ENCODE results near the gene IGFL1.

DNA sequence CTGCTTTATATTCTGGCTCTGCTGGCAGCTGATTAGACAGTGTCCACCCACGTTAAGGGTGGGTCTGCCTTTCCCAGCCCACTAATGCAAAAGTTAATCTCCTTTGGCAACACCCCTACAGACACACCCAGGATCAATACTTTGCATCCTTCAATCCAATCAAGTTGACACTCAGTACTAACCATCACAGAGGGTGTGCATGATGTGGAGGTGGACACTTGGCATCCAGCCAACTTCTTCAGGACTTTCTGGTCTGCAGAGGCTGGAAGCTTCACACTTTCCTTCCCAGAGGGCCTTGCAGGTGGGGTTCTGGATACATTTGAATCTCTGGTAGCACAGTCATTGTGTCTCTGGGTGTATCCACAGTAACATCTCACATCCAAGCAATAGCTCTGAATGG is 18.9 kb upstream of the IGFL1 start:
- TF ChIP-seq EZH2 (IDR thresholded peaks at IDR 0.05; ENCODE audit: insufficient read depth, low read length), result no peak
- TF ChIP-seq, protein P1, sequence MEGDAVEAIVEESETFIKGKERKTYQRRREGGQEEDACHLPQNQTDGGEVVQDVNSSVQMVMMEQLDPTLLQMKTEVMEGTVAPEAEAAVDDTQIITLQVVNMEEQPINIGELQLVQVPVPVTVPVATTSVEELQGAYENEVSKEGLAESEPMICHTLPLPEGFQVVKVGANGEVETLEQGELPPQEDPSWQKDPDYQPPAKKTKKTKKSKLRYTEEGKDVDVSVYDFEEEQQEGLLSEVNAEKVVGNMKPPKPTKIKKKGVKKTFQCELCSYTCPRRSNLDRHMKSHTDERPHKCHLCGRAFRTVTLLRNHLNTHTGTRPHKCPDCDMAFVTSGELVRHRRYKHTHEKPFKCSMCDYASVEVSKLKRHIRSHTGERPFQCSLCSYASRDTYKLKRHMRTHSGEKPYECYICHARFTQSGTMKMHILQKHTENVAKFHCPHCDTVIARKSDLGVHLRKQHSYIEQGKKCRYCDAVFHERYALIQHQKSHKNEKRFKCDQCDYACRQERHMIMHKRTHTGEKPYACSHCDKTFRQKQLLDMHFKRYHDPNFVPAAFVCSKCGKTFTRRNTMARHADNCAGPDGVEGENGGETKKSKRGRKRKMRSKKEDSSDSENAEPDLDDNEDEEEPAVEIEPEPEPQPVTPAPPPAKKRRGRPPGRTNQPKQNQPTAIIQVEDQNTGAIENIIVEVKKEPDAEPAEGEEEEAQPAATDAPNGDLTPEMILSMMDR (IDR thresholded peaks at IDR 0.05; ENCODE audit: insufficient read depth, low read depth, low read length), result no peak

Data from astrocyte (in vitro differentiated cells and primary cell).